ENCODE data around the gene RANGAP1. TPM values are rescaled to one million over a fixed set of nuclear protein-coding genes. Genes with fewer than 3 reads are reported as not detected.

RANGAP1 gene
- total RNA-seq, 1 experiment from 2014 or later = 177 TPM

DNA sequence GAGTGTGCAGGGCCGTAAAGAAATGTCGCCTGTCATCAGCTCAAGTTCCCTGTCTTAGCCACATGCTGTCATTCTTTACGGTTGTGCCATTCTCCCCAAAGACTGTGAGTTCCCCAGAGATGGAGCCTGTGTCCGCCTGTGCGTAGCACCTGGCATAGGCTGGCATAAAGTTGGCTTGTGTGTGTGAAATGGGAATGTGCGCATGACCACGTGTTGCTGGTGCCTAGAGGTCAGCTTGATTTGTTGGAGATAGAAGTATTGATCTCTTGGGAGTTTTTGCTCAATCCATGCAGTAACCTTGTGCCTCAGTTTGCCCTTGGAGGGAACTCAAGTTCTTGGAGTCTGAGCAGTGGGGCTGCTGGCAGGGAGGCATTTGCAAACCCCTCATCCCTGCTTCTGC is 54.6 kb downstream of the RANGAP1 start:
- intact Hi-C loops (cut with micrococcal nuclease; ENCODE audit: unreplicated experiment) = no loop called here
- TF ChIP-seq EZH2 (IDR thresholded peaks at IDR 0.05; ENCODE audit: borderline replicate concordance, low read depth, low read length, poor library complexity, severe bottlenecking) (no peak), CTCF (conservative IDR thresholded peaks at IDR 0.05; ENCODE audit: low read depth, low read length) (no peak)
- DNase-seq (ENCODE audit: low spot score) = no peak
- no TSS peak for BruUV-seq (replicated peaks)
- Histone ChIP-seq H3K36me3 (ENCODE audit: insufficient read depth, low read length, poor library complexity, severe bottlenecking) (peaks cover 17% of the 10 kb centered on the region), H3K27me3 (replicated peaks; ENCODE audit: insufficient read depth, low read depth, low read length, poor library complexity) (no peaks in the 10 kb centered on the region), H3K4me1 (ENCODE audit: insufficient read depth, low read length, poor library complexity, severe bottlenecking) (no peaks in the 10 kb centered on the region), H3K9me3 (ENCODE audit: low read depth, low read length, poor library complexity, severe bottlenecking) (no peaks in the 10 kb centered on the region), H3K4me3 (ENCODE audit: low read depth, low read length, poor library complexity, severe bottlenecking) (no peak overlapping the region), H3K27ac (ENCODE audit: low read depth, low read length, poor library complexity, severe bottlenecking) (no peak overlapping the region)
- ChIA-PET POLR2A (ENCODE audit: low non-redundant PET) (no interaction called here), CTCF (interaction anchor here (0.8 kb wide), 1 partner anchor 13 kb away, joined by 3 read pairs; no protein-coding TSS in a partner anchor)

DNA sequence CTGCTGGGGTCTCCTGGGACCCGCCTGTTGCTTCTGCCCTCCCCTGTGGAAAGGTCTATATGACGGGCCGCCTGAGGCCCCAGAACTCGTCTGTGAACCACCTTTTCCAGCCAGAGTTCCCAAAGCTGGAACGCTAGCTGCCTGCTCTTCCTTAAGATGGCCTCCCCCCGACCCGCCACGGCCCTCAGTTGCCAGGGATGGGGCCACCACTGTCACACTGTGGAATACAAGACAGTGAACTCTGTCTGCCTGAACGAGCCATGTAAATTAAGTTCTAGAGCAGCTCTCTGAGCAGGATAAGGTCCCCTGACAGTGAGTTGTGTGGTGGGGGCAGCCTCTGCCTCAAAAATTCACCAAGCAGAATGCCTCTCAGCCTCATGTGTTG is 55.6 kb downstream of the RANGAP1 start:
- peaks cover 21% of the 10 kb centered on the region for H3K36me3 ChIP-seq (ENCODE audit: insufficient read depth, low read length, poor library complexity, severe bottlenecking)
- no peaks in the 10 kb centered on the region for H3K4me1 ChIP-seq (ENCODE audit: insufficient read depth, low read length, poor library complexity, severe bottlenecking)
- no peaks in the 10 kb centered on the region for H3K9me3 ChIP-seq (ENCODE audit: low read depth, low read length, poor library complexity, severe bottlenecking)
- intact Hi-C loops (cut with micrococcal nuclease; ENCODE audit: unreplicated experiment) = no loop called here
- DNase-seq (ENCODE audit: low spot score) = no peak
- ChIA-PET CTCF (interaction anchor here (0.8 kb wide), 1 partner anchor 12 kb away, joined by 3 read pairs; no protein-coding TSS in a partner anchor), POLR2A (ENCODE audit: low non-redundant PET) (interaction anchor here (0.6 kb wide), 1 partner anchor 13 kb away, joined by 8 read pairs; no protein-coding TSS in a partner anchor)
- no peak overlapping the region for H3K27ac ChIP-seq (ENCODE audit: low read depth, low read length, poor library complexity, severe bottlenecking)
- BruUV-seq (replicated peaks) = no TSS peak
- TF ChIP-seq EZH2 (IDR thresholded peaks at IDR 0.05; ENCODE audit: borderline replicate concordance, low read depth, low read length, poor library complexity, severe bottlenecking) (no peak), CTCF (conservative IDR thresholded peaks at IDR 0.05; ENCODE audit: low read depth, low read length) (no peak)
- no peak overlapping the region for H3K4me3 ChIP-seq (ENCODE audit: low read depth, low read length, poor library complexity, severe bottlenecking)
- no peaks in the 10 kb centered on the region for H3K27me3 ChIP-seq (replicated peaks; ENCODE audit: insufficient read depth, low read depth, low read length, poor library complexity)

- Histone ChIP-seq H3K9me3 (ENCODE audit: low read depth, low read length, poor library complexity, severe bottlenecking) (no peaks in the 10 kb centered on the region), H3K27ac (ENCODE audit: low read depth, low read length, poor library complexity, severe bottlenecking) (no peak overlapping the region), H3K27me3 (replicated peaks; ENCODE audit: insufficient read depth, low read depth, low read length, poor library complexity) (no peaks in the 10 kb centered on the region), H3K4me1 (ENCODE audit: insufficient read depth, low read length, poor library complexity, severe bottlenecking) (no peaks in the 10 kb centered on the region), H3K36me3 (ENCODE audit: insufficient read depth, low read length, poor library complexity, severe bottlenecking) (peaks cover 24% of the 10 kb centered on the region), H3K4me3 (ENCODE audit: low read depth, low read length, poor library complexity, severe bottlenecking) (no peak overlapping the region)
- TF ChIP-seq EZH2 (IDR thresholded peaks at IDR 0.05; ENCODE audit: borderline replicate concordance, low read depth, low read length, poor library complexity, severe bottlenecking) = no peak
- TF ChIP-seq CTCF (conservative IDR thresholded peaks at IDR 0.05; ENCODE audit: low read depth, low read length) = no peak
- BruUV-seq (replicated peaks) = no TSS peak
- ChIA-PET POLR2A (ENCODE audit: low non-redundant PET) (interaction anchor here (0.6 kb wide), 1 partner anchor 14 kb away, joined by 8 read pairs; no protein-coding TSS in a partner anchor), CTCF (interaction anchor here (0.6 kb wide), 1 partner anchor 204 kb away, joined by 3 read pairs; no protein-coding TSS in a partner anchor)
- DNase-seq (ENCODE audit: low spot score) = no peak
- intact Hi-C loops (cut with micrococcal nuclease; ENCODE audit: unreplicated experiment) = no loop called here
These were observed 56.1 kb downstream of the RANGAP1 start for GRCh38 chr22:41229730-41230400.
